Stimulated activated CD4-positive, alpha-beta T cell treated with anti-CD3 and anti-CD28 coated beads, Interleukin-2, amount 100 ng/mL, for 24 hours (primary cell): ENCODE measurements around the gene ABTB2.
A peak's percentile ranks its signal among the peaks of the same experiment; 100 is the strongest.

Source experiments
- DNase-seq, 2 donors: peaks; one replicate each; pipeline ENCODE4 v3.0.0-alpha.2; 2020

Gene ABTB2

DNA sequence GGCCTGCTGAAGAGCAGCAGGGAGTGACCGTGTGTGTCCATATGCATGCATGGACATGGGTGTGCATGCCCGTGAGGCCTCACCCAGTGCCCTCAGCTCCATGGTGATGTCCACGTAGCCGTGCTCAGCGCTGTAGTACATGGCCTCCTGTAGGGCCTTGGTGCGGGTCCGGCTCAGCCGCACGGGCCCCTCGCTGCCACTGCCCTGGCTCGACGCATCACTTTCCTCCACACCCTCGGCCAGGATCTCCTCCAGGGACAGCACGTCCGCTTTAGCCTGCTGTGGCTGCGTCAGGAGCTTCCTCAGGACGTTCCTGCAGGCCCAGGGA is 195.4 kb downstream of the ABTB2 start:
- DNase-seq, result no peak

DNA sequence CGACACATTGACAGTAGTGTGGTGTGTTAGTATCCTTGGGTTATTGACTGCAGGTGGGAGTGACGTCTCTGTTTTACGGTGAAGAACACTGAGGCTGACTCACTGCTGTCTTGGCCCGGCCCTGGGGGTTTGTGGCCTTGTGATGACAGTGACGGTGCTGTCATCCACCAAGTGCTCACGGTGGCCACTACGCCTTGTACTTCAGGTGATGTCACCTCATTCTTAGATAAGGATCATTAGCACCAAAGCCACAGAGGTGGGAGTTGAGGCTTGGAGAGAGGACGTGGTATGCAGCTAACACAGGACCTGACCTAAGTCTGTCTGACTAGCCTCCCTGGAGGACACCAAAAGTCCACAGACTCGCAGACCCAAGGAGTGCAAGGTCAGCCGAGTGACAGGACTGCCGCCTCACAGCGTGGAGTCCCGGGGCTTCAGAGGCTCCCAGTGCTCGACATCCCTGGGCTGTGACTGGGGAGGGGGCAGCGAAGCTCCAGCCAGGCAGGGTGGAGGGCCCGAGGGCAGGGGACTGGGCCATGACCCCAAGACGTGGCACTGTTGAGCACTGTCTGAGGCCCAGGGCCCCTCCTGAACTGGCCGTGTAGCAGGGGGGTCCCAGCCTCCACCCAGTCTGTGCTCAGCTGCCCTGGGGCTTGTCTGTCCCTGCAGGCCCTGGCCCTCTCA is 195.9 kb downstream of the ABTB2 start:
- DNase-seq, result peak; percentile 28 to 41

DNA sequence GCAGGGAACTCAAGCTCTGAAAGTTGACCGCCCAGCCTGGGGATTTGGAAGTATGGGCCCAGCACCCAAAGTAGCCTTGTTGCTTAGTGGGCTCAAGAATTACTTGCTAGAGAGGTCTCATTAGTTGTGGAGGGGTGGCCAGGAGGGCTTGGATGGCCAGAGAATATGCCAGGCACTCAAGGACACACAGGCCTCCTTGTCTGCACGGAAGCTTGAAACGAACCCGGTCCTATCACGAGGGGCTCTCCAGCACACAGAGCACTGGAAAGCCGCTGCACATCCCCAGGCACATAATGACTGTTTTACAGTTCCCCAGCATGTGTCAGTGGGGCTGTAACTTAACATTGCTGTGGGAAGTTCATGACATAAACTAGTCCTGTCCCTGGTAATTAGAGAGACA is 196.4 kb downstream of the ABTB2 start:
- no peak for DNase-seq

DNA sequence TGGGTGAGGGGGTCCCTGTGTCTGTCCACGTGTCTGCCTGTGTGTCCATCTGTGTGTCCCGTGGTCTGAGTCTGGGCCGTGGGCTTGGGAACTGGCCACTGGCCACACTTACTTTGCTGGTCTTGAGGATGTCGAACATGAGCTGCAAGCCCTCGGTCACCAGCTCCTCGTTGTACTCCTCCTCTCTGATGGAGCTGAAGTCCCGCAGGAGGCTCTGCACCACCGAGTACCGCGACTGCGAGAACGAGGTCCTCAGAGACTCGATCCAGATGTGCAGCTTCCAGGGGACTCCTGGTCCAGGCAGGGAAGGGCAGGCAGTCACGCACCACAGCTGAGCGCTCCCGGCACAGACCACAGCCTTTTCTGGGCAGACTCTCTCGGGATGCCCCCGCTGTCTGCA is 197.0 kb downstream of the ABTB2 start:
- no peak for DNase-seq

DNA sequence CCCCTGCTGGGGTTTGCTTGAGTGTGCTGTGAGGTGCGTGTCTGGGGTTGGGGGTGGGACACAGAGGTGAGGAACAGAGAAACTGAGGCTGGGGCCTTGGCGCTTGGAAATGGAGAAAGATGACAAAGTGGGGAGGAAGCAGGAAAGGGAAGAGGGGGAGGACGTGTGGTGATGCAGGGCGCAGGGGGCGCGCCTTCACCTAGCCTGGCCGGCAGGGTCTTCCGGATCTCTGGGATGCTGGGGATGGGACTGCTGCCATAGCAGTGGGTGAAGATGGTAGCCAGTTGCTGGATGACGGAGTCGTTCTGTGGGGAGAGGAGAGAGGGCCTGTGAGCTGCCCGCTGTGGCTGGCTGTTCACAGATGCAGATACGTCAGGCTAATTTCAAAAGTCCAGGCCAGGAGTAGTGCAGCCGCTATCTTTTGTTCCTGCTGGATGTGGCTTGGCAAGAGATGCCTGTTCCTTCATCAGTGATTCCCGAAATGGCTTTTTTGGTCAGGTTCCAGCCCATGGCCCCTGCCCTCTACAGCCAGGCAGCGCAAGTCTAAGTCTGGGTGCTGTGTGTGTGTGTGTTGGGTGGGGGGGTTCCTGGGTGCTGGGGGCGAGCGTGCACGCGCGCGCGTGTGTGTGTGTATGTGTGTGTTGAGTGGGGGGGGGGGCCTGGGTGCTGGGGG is 197.6 kb downstream of the ABTB2 start:
- no peak for DNase-seq

DNA sequence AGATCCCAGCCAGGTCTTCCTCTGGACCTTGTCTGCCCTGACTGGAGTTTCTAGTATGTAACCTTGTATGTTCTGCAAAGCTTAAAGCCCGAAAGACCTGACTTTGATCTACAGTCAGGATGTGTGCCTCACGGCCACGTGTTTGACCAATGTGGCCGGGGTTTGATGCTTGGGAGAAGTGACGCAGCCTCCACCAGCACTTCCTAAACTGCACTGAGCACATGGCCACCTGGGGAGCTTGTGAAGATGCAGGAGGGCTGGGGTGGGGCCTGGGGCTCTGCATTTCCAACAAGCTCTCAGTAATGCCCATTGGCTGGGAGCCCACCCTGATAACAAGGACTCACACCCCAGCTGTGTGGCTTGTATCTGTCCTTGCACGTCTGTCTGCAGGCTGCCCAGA is 199.1 kb downstream of the ABTB2 start:
- DNase-seq, result peak in 1 of 2 donors; percentile 36

DNA sequence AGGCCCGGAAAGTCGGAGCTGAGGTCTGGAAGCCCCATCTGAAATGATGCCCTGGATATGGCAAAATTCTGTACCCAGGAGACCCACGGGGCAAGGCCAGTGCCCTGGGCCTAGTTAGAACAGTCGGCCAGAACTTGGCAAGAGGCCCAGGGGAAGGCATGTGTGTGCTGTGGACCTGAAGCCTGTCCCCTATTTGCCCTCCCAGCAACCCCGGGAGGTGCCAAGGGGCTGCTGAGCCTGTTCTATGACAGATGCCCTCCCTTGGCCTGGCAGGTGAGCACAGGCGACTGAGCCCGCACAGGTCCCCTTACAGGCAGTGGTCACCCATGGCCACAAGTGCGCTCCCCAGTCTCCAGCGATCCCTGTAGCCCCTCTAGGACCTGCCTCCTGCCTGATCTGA is 200.6 kb downstream of the ABTB2 start:
- no peak for DNase-seq

DNA sequence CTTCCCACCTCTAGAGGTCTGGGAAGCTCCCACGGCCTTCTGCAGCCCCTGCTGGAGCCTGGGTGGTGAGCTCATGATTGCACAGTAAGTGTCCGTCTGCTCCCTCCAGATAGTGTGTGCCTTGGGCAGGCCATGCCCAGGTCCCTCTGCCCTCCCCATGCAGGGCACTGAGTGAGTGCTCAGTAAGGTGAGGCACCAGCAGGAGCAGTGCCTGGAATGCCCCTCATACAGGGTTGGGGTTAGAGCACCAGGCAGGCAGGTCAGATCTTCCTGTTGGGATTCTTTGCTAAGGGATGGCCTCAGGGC is 202.1 kb downstream of the ABTB2 start:
- no peak for DNase-seq

DNA sequence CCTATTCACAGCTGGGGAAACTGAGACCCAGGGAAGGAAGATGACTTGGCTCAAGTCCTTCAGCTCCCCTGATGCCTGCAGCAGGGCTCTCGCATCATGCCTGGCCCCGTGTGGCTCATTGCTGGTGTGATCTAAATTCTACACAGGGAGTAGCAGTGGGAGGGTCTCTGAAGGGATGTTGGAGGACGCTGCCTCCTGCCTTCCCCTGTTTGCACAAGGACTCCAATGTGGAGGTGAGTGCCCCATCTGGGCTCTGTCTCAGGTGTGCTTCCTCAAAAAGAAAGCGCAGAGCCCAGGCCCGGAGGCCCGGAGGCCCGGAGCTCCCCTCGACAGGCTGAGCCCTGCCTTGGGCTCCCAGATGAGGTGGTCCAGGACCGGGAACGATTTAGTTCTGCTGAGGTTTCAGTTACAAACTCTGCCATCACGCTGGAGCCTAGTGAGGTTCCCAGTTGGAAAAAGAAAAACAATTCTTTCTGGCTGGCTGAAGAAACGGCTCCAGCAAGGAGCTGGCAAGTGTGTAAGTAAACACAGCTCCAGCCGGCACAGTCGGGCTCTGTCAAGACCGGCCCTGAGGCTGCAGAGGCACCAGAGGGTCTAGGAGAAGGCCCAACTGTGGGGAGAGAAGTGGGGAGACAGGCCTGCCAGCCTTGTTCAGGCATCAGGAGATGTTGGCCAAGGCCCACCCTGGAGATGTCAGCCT is 202.6 kb downstream of the ABTB2 start:
- no peak for DNase-seq

DNA sequence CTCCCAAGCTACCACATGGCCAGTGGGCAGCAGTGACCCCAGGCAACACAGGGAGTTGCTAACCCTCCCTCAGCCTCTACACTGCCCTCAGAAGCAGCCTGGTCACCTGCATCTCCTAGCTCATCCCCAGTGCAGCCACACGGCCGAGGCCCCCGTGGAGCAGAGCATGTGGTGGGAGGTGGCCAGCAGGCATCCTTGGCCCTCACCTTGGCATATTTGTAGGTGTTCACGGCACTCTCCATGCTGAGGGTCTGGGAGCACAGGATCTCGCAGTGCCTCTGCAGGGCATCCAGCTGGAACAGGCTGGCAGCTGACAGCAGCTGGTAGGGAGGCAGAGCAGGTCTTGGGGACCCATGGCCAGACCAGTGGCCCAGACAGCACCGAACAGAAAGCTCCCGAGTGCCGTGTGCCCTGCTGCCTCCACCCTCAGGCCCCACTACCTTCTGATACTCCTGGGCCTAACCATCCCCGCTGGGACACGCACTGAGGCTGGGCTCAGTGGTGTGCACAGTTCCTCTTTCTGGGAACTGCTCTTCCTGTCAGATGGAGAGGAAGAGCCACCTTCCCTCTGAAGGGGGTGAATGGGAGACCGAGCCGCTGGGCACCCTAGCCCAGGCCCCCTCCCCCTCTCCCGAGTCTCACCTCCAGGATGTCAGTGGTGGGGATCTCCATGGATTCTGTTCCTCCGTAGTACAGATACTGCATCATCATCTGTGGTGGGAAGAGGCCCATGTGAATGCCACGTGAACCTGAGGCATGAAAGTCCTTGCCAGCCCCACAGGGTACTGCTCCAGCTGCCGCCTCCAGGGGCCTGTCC is 203.5 kb downstream of the ABTB2 start:
- no peak for DNase-seq

DNA sequence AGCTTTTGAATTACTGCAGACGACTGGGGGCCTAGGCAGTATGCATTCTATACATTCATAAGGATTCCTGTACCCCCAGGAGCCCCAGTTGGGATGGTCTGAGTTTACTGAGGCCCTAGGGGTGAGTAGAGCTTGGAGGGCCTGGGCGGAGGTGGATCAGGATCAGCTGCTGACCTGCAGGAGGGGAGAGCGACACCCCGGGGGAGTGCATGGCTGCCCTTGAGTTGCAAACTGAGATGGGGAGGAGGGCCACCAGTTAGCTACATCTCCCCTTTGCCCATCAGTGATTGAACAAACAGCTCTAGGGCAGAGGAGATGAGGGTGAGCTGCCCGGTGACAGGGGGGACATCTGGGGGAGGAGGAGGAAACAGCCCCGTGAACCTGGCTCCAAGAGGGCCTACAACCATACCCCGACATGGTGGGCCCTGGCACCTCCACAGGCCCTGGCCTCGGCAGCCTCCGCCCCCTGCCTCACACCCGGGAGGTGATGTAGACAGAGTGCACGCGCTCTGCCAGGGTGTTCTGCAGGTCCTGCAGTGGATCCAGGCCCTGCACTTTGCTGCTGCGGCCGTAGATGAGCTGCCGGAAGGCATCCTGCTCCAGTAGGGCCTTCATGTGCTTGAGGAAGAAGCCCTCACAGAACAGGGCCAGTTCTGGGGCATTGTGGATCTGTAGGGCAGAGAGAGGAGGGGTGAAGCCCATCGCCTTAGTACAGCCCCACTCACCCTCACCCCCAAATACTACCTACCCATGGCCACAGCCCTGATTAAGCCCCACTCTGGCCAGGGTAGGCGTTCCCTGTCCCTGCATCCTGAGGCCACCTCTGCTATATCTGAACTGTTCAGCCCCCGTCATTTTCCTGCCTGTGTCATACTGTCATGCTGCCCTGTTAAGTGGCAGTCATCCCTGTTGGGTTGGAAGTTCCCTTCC is 205.6 kb downstream of the ABTB2 start:
- no peak for DNase-seq

DNA sequence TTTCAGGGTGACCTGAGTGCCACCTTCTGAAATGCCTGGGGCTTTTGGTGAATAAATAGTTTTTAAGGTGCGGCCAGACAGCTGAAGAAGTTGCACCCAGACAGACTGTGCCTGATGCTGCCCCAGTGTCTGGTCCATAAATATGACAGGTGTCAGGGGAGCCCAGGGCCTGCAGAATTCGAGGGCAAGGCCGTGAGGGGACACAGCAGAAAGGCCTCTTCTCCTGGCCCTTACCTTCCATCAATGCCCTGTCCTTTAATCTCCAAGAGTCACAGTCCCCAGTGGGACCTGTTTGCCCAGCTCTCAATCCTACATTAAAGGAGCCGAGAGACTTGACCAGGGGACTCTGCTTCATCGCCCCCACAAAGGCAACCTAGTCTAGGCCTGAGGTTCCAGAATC is 206.6 kb downstream of the ABTB2 start:
- no peak for DNase-seq

DNA sequence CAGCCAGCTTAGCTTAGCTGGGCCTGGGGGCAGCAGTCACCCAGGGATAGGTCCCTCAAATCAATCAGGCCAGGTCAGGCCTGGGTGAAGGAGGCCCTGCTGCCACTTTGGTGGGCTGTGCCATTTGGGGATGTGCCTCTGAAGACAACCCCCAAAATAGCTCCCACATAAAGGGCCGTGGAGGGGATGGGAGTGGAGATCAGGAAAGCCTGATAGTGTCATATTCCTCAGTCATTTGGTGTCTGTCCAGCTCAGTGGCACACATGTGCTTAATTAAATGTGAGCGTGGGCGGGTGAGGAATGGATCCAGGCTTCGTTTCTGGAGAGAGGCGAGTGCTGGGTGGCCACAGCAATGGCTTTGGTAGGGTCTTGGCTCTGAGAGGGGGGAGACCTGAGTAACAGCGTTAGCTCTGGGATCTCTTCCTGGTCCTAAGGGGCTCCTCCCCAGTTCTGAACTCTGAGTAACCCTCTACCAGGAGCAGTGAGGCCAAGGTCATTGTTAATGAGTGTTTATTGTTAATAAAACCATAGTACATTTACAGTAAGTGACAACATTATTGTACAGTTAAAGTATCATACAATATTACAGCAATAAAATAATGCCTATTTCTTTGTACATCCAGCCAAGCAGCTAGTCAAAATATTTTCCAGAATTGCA is 207.2 kb downstream of the ABTB2 start:
- no peak for DNase-seq

DNA sequence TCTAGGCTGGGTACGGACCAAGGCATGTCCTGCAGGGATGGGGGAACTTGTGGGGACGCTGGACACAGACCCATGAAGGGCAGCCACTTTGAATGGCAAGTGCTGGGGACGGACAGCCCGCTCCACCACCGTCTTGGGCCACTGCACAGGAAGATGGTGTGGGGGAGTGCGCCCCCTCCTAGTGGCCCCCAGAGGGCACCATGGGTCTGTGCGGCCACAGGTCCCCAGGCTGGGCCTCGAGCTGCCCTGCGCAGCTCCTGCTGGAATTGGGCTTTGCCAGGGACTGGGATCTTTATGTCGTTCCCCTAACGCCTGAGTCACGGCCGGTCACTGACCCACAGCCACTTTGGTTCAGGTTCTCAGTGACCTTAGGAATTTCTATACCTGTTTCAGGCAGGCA is 208.0 kb downstream of the ABTB2 start:
- DNase-seq, result no peak

DNA sequence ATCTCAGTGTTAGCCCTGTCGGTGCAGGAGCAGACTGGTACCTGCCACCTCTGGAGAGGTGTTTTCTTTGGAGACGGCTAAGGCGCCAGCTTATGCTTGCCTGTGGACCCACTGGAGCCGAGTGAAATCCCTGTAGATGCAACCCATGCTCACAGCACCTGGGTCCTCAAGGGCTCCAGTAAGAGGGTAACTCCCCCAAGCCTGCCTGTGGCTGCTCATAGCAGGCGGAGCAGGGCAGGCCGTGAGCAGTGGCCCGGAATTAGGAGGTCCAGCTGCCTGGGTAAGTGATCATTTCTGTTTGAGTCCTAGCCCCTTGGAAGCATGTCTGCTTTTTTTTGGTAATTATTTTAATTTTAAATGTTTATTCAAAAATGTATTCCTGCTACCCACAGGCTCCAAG is 208.5 kb downstream of the ABTB2 start:
- no peak for DNase-seq

DNA sequence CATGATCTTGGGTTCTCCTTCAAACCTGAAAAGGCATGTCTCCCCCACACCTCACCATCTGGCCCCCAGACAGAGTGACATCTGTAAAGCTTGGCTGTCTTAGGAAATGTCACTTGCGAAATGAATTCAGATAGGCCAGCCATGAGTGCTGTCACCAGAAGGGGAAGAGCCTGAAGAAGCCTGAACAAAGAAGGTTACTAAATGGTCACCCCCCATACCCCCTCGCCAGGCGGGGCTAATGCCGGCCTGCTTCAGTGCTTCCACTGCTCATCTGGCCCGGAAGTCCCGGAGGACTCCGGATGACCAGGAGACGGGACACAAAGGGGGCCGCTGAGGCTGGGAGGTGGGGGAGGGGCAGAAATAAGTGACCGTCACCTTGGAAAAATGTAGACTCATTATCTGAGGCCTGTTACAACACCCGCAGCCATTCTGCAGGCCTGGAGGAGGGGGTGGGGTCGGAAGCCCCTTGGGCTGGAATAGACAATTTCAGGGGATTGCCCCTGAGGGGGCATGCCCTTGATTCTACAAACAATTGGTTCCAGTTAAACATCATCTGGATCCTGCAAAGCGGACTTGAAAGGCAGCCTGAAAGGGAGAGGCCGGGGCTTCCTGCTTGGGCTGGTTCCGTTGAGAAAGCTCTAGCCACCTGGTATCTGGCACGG is 209.2 kb downstream of the ABTB2 start:
- DNase-seq, result no peak

DNA sequence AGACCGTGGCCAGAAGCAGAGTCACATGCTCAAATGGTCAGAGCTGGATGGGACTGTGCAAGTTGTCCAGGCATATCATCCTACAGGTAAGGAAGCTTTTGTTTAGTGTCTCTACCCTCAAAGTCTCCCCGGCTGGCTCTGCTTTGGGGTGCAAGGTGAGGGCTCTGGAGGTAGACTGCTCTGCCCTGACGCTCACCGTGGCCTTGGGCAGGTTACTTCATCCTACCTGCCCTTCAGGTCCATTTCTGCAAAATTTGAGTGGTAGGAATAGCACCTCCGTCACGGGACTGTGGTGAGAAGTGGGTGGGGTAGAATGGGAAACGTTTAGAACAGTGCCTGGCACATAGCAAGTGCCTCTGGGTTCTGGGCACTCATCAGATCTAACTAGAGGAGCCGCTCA is 210.2 kb downstream of the ABTB2 start:
- DNase-seq, result no peak

DNA sequence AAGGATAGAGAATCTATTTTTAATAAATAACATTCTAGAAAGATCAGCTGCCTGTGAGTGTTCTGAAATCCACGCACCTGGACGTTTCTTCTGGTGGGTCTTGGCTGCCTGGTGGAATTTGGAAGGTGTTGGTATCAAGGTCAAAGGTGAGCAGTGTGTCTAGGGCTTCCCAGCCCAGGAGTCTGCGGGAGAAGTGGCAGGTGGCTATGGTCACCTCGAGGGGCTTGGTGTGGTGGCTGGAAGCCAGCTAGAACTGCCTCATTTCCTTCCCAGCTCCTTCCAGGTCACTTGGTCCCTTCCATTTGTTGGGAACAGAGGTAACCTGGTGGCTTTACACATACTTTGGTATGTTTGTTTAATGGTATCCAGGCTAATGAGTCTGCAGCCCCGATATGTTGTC is 210.9 kb downstream of the ABTB2 start:
- no peak for DNase-seq

DNA sequence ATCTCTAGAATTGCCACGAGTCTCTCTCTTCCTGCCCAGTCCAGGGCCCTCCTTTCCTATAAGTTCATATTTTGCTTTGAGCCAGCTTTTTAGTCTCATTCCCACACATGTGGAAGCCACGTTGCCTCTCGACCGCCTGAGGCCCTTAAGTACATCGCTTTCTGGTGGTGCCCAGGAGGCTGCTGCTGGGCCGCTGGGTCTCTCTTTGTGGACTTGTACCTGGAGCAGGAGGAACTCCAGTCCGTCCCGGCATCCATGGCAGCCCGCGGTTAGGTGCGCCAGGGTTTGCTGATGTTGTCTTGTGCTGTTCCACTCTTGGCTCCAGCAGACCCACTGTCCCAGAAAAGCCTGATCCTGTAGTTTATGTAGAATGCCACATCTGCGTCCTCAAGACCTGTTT is 211.4 kb downstream of the ABTB2 start:
- DNase-seq, result no peak

DNA sequence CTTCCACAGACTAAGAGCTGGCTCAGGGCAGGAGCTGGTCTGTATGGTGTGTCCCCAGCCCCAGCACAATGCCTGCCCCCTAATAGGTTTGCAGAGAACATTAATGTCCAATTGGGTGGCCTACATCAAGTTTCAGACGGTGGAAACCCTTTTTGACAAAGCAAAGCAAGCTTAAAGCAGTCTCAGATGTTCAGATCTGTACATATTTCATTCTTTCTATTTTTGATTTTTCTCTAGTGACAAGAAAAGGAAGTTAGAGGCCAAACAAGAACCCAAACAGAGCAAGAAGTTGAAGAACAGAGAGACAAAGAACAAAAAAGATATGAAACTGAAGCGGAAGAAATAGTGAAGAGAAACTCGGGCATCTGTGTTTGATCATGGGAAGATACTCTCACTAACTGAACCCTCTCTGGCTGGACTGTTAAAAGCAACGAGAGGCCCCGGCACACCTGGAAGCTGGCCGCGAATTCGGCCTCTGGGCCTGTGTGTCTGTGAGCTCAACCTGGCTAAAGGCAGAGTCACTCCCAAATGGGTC is 211.9 kb downstream of the ABTB2 start:
- no peak for DNase-seq

DNA sequence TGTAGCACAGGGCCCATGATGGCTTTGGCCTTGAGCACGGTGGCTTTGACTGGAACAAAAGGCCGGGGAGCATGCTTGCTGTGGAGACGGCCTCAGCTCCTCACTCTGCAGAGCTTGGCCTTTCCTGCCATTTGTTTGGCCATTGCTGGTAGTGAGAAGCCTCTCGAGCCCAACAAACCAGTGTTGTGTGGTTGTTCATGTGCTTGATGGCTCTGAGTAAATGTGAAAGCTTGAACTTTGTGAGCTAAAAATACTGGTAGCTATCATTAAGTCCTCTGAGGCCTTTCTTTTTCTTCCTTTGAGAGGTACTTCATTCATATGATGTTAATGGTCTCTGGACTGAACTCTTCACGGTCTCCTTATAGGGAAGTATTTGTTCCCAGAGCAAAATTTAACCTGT is 212.7 kb downstream of the ABTB2 start:
- no peak for DNase-seq
